Fibroblast of lung (primary cell): ENCODE data around the gene ENTREP3.

ENCODE experiments used
- CTCF ChIP-seq, 2 donors: IDR thresholded peaks in 1 of 2; conservative IDR thresholded peaks in 1 of 2; 1 replicate in 1 of 2; 2 replicates in 1 of 2; pipeline ENCODE4 v1.5.1; 2011 to 2012; ENCODE audit warnings: low read length in 2 of 2, control low read depth in 1 of 2, inconsistent platforms in 1 of 2, low read depth in 1 of 2, mild to moderate bottlenecking in 1 of 2
- EZH2 ChIP-seq: IDR thresholded peaks from 2 replicates; pipeline ENCODE4 v1.5.1; 2012; ENCODE audit warnings: low read length, control low read depth, mild to moderate bottlenecking; ENCODE audit errors: missing control alignments

GRCh38 chr1:155286544-155286943 lies 31.3 kb upstream of the ENTREP3 start:
- TF ChIP-seq EZH2: no peak
- no peak for TF ChIP-seq CTCF (conservative IDR thresholded peaks at IDR 0.05 in 1 of 2, IDR thresholded peaks at IDR 0.05 in 1 of 2; ENCODE audit: low read depth in 1 of 2, low read length in 2 of 2)
